Naive B cell (primary cell): ENCODE data around the gene GAK. TPM values are rescaled to one million over a fixed set of nuclear protein-coding genes. Genes with fewer than 3 reads are reported as not detected.

Source experiments
- ATAC-seq, 2 donors: fragments of 150-1000 bp; cut with Tn5 transposase; 2 replicates each; pipeline ENCODE4 v1.10.0; 2021; ENCODE audit warnings: low read depth in 2 of 2, mild to moderate bottlenecking in 2 of 2, moderate library complexity in 2 of 2
- DNase-seq: peaks from one replicate; pipeline ENCODE4 v3.0.0; 2022
- H3K27ac Mint-ChIP-seq, 6 donors: one replicate each; pipeline ENCODE4 v1.8.0; 2020 to 2022; ENCODE audit warnings: mild to moderate bottlenecking in 6 of 6, mixed read lengths in 6 of 6, moderate library complexity in 5 of 6, inconsistent platforms in 2 of 6
- H3K27me3 Mint-ChIP-seq, 3 donors: one replicate each; pipeline ENCODE4 v1.8.0; 2021 to 2022; ENCODE audit warnings: mixed read lengths in 3 of 3, mild to moderate bottlenecking in 1 of 3
- H3K36me3 Mint-ChIP-seq, 2 donors: one replicate each; pipeline ENCODE4 v1.8.0; 2020 to 2022; ENCODE audit warnings: mixed read lengths in 2 of 2, inconsistent platforms in 1 of 2, mild to moderate bottlenecking in 1 of 2
- H3K4me1 Mint-ChIP-seq, 3 donors: one replicate each; pipeline ENCODE4 v1.8.0; 2020 to 2022; ENCODE audit warnings: mixed read lengths in 3 of 3, inconsistent platforms in 1 of 3, mild to moderate bottlenecking in 1 of 3, moderate library complexity in 1 of 3
- H3K4me3 Mint-ChIP-seq, 8 donors: one replicate each; pipeline ENCODE4 v1.8.0; 2020 to 2022; ENCODE audit warnings: mild to moderate bottlenecking in 8 of 8, mixed read lengths in 8 of 8, moderate library complexity in 8 of 8, inconsistent platforms in 2 of 8
- H3K9me3 Mint-ChIP-seq, 7 donors: one replicate each; pipeline ENCODE4 v1.8.0; 2020 to 2022; ENCODE audit warnings: mixed read lengths in 7 of 7, mild to moderate bottlenecking in 5 of 7, inconsistent platforms in 2 of 7, moderate library complexity in 1 of 7
- polyA plus RNA-seq, 6 donors: library from polyadenylated mRNA; unstranded; fragments of 300-500 nt; fragmentation: Illumina TruSeq; gene quantifications; one replicate each; pipeline ENCODE4 v1.2.3, GENCODE V29; 2021; ENCODE audit warnings: low read depth in 6 of 6

Gene GAK
- polyA plus RNA-seq, 6 donors from 2014 or later: 28.5 to 71.3 (median 48.1) TPM

GRCh38 chr4:801436-802124, 130.5 kb downstream of the GAK start:
- DNase-seq (no peak), ATAC-seq (no peak)
- H3K27ac Mint-ChIP-seq: no peak overlapping the region
- peaks cover 20 to 43% (median 24%) of the 10 kb centered on the region in 3 donors for H3K27me3 Mint-ChIP-seq
- H3K4me3 Mint-ChIP-seq: no peak overlapping the region
- H3K36me3 Mint-ChIP-seq: peaks cover 0 to 6% of the 10 kb centered on the region in 2 donors
- peaks cover 4 to 18% (median 8%) of the 10 kb centered on the region in 7 donors for H3K9me3 Mint-ChIP-seq
- H3K4me1 Mint-ChIP-seq: peaks cover 0 to 2% (median 0%) of the 10 kb centered on the region in 3 donors

Other genes starting within 250 kb of the GAK start
- under 1 TPM in 3 of 6 donors, not detected in 3; 0.22 to 0.54 (median 0.43) TPM for gene SLC49A3, start 243.2 kb downstream of the GAK start, polyA plus RNA-seq
- 1 to 10 TPM; 5.6 to 9.5 (median 7.1) TPM for gene PCGF3, start 226.5 kb downstream of the GAK start, polyA plus RNA-seq
- gene CPLX1, start 106.2 kb downstream of the GAK start, polyA plus RNA-seq: not detected
- gene TMEM175, start 144 bp upstream of the GAK start, polyA plus RNA-seq: 10 to 100 TPM; 18.7 to 38.8 (median 24.1) TPM
- 10 to 100 TPM in 1 of 6 donors, 1 to 10 TPM in 5; 1.6 to 11.9 (median 4.1) TPM for gene DGKQ, start 41.3 kb upstream of the GAK start, polyA plus RNA-seq
- gene IDUA, start 54.7 kb upstream of the GAK start, polyA plus RNA-seq: 1 to 10 TPM; 2.2 to 8.3 (median 3.3) TPM
- gene SLC26A1, start 61.1 kb upstream of the GAK start, polyA plus RNA-seq: 1 to 10 TPM in 2 of 6 donors, under 1 TPM in 3, not detected in 1; 0.22 to 4.3 (median 0.77) TPM
- gene FGFRL1, start 79.3 kb upstream of the GAK start, polyA plus RNA-seq: 1 to 10 TPM in 2 of 6 donors, under 1 TPM in 3, not detected in 1; 0.22 to 2.3 (median 0.37) TPM
- gene RNF212, start 181.2 kb upstream of the GAK start, polyA plus RNA-seq: 10 to 100 TPM in 1 of 6 donors, 1 to 10 TPM in 4, under 1 TPM in 1; 0.79 to 11.6 (median 2.0) TPM
- gene SPON2, start 240.3 kb upstream of the GAK start, polyA plus RNA-seq: 1 to 10 TPM in 5 of 6 donors, under 1 TPM in 1; 0.56 to 4.1 (median 1.5) TPM